WTC11 (cell line): ENCODE results near the gene UTS2B. TPM values are rescaled to one million over a fixed set of nuclear protein-coding genes. Genes with fewer than 3 reads are reported as not detected.

ENCODE experiments used
- ATAC-seq: fragments of 200-7000 bp; cut with Tn5 transposase; 2 replicates; pipeline ENCODE4 v1.10.0; 2021; ENCODE audit warnings: mild to moderate bottlenecking, moderate library complexity
- CTCF ChIA-PET: fragments of 300-600 bp; sonication (Branson Sonifier 250); formaldehyde crosslinking; loops from one replicate; lab custom pipeline; 2021; ENCODE audit warnings: antibody characterized with exemption; lab: Charles Lee
- POLR2A ChIA-PET: fragments of 350-600 bp; sonication (Branson Sonifier 250); formaldehyde crosslinking; loops from one replicate; lab custom pipeline; 2021; ENCODE audit warnings: antibody characterized with exemption; lab: Charles Lee
- DNase-seq: peaks from one replicate; pipeline ENCODE4 v3.0.0; 2021; ENCODE audit warnings: low spot score
- H3K27ac Mint-ChIP-seq: 2 replicates; pipeline ENCODE4 v1.8.0; 2021; ENCODE audit warnings: mixed read lengths
- H3K27me3 Mint-ChIP-seq: 2 replicates; pipeline ENCODE4 v1.8.0; 2021; ENCODE audit warnings: low read depth, mild to moderate bottlenecking, moderate library complexity, mixed read lengths
- H3K36me3 Mint-ChIP-seq: 2 replicates; pipeline ENCODE4 v1.8.0; 2021; ENCODE audit warnings: mixed read lengths
- H3K4me1 Mint-ChIP-seq: 2 replicates; pipeline ENCODE4 v1.8.0; 2022; ENCODE audit warnings: mixed read lengths
- H3K4me3 Mint-ChIP-seq: 2 replicates; pipeline ENCODE4 v1.8.0; 2021; ENCODE audit warnings: mild to moderate bottlenecking, moderate library complexity, mixed read lengths
- H3K9me3 Mint-ChIP-seq: 2 replicates; pipeline ENCODE4 v1.8.0; 2021; ENCODE audit warnings: mixed read lengths
- FOXJ3 ChIP-seq: sonication (generic); formaldehyde crosslinking; IDR thresholded peaks from 2 replicates; pipeline ENCODE4 v1.9.0; 2021; ENCODE audit warnings: missing genetic modification reagents, mild to moderate bottlenecking, borderline replicate concordance
- FOXP1 ChIP-seq: sonication (generic); formaldehyde crosslinking; IDR thresholded peaks from 2 replicates; pipeline ENCODE4 v1.8.0; 2022; ENCODE audit warnings: missing genetic modification reagents, mild to moderate bottlenecking, moderate library complexity, borderline replicate concordance
- GRHL2 ChIP-seq: fragments of 250-450 bp; sonication (Bioruptor Pico); IDR thresholded peaks from 2 replicates; pipeline ENCODE4 v1.8.0; 2022; ENCODE audit warnings: mild to moderate bottlenecking, moderate library complexity; ENCODE audit not compliant: insufficient replicate concordance, severe bottlenecking
- HMGA2 ChIP-seq: fragments of 250-450 bp; sonication (Bioruptor Pico); IDR thresholded peaks from 2 replicates; pipeline ENCODE4 v1.4.0; 2021; ENCODE audit warnings: mild to moderate bottlenecking, moderate library complexity
- KAT7 ChIP-seq: sonication (generic); formaldehyde crosslinking; IDR thresholded peaks from 2 replicates; pipeline ENCODE4 v1.8.1; 2023; ENCODE audit warnings: missing genetic modification reagents, mild to moderate bottlenecking, borderline replicate concordance
- NFYB ChIP-seq: sonication (generic); formaldehyde crosslinking; conservative IDR thresholded peaks from 2 replicates; pipeline ENCODE4 v1.8.0; 2022; ENCODE audit warnings: low read depth, missing genetic modification reagents
- OVOL2 ChIP-seq: fragments of 250-450 bp; sonication (Bioruptor Pico); IDR thresholded peaks from 2 replicates; pipeline ENCODE4 v1.9.0; 2021; ENCODE audit warnings: mild to moderate bottlenecking, borderline replicate concordance
- PRRX2 ChIP-seq: fragments of 250-450 bp; sonication (Bioruptor Pico); IDR thresholded peaks from 2 replicates; pipeline ENCODE4 v1.8.0; 2021; ENCODE audit warnings: mild to moderate bottlenecking
- SMAD3 ChIP-seq: sonication (generic); formaldehyde crosslinking; IDR thresholded peaks from 2 replicates; pipeline ENCODE4 v1.8.0; 2022; ENCODE audit warnings: missing genetic modification reagents, mild to moderate bottlenecking, borderline replicate concordance
- ZNF121 ChIP-seq: sonication (generic); formaldehyde crosslinking; IDR thresholded peaks from 2 replicates; pipeline ENCODE4 v1.8.0; 2023; ENCODE audit warnings: missing genetic modification reagents
- ZNF263 ChIP-seq: sonication (generic); formaldehyde crosslinking; IDR thresholded peaks from 2 replicates; pipeline ENCODE4 v1.8.1; 2022; ENCODE audit warnings: low read depth, mild to moderate bottlenecking, moderate library complexity, missing genetic modification reagents
- total RNA-seq: library from RNA; stranded (reverse); gene quantifications from 3 replicates; pipeline ENCODE4 v1.2.3, GENCODE V29; 2021
- TF ChIP-seq, protein P1 (sequence below): sonication (generic); formaldehyde crosslinking; IDR thresholded peaks from 2 replicates; pipeline ENCODE4 v1.8.0; 2022; ENCODE audit warnings: mild to moderate bottlenecking, missing genetic modification reagents
- TF ChIP-seq, protein P2 (sequence below): fragments of 250-450 bp; sonication (Bioruptor Pico); conservative IDR thresholded peaks from 2 replicates; pipeline ENCODE4 v1.9.0; 2021; ENCODE audit warnings: mild to moderate bottlenecking
- TF ChIP-seq, protein P3 (sequence below): fragments of 250-450 bp; sonication (Bioruptor Pico); IDR thresholded peaks from 2 replicates; pipeline ENCODE4 v1.9.0; 2021; ENCODE audit warnings: mild to moderate bottlenecking
- TF ChIP-seq, protein P4 (sequence below): sonication (generic); formaldehyde crosslinking; IDR thresholded peaks from 2 replicates; pipeline ENCODE4 v1.8.1; 2022; ENCODE audit warnings: mild to moderate bottlenecking, missing genetic modification reagents, moderate library complexity, borderline replicate concordance
- TF ChIP-seq, protein P5 (sequence below): sonication (generic); formaldehyde crosslinking; IDR thresholded peaks from 2 replicates; pipeline ENCODE4 v1.8.0; 2022; ENCODE audit warnings: mild to moderate bottlenecking, missing genetic modification reagents

The UTS2B gene
- total RNA-seq, 1 experiment from 2014 or later = not detected

DNA sequence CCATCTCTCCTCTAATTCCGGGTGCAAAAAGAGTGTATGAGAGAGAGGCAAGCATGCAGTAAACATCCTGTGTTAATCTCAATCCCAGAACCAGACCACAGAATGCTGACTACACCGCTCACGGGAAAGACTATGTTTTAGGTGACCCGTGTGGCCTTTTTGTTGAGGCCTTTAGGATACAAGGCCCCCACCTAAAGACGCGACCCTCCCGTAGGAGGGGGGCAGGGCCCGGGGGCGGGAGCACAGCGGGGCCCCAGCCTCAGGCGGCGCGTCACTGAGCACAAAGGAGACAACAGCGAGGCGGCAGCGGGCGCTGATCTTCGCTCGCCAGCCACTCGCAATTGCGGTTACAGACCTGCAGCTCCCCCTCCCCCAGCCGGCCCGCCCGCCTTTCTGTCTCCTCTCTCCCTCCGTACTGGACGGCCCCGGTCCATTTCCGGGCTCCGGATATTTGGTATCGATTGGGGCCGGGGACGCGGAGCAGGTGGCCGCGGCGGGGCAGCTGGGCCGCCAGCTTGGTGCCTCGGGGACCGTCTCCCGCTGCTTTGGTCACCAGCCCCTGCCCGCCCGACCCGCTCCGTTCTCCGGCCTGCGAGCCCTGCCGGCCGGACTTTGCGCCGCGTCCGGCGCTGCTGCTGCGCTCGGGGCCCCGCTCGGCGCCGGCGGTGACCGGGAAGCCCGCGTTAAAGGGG, 1.2 kb downstream of the UTS2B start, which contains the start of gene CCDC50 (continued):
- TF ChIP-seq, protein P1, sequence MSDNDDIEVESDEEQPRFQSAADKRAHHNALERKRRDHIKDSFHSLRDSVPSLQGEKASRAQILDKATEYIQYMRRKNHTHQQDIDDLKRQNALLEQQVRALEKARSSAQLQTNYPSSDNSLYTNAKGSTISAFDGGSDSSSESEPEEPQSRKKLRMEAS = peak; percentile 48; the same call in 1 of the 2 replicates
- TF ChIP-seq FOXP1 (CRISPR knock-in tag) (peak; percentile 65), GRHL2 (CRISPR knock-in tag) (no peak), ZNF121 (CRISPR knock-in tag) (no peak), NFYB (0 out of 2 replicates have a peak, but pooled peaks have one; percentile 11), KAT7 (CRISPR knock-in tag) (peak; percentile 68; the same call in 1 of the 2 replicates), ZNF263 (CRISPR knock-in tag) (0 out of 2 replicates have a peak, but pooled peaks have one; percentile 16)

DNA sequence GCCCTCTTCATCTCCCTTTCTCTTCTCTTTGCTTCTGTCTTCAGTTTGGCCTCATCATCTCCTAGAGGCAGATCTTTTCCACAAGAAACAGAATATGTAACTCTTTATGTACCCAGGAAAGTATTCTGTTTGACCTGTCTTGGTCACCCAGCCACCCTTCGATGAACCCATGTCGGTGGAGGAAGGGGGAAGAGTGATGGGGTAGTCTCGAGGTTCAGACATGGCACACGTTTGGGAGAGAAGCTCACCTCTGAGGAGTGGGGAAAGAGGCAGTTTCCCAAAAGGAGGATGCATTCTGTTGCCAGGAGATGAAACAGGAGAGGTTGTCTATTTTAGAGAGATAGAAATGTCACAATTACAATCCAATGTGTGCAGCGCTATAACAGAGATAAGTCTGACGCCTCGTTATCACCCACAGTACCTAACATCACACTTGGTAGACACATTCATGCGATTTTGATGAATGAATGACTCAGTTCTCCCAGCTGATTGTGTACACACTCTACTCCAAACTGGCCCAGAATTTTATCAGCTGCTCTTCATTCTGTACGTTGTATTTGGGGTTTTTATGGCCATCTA, 1.9 kb downstream of the UTS2B start:
- Mint-ChIP-seq H3K36me3 (no peaks in the 10 kb centered on the region), H3K9me3 (no peaks in the 10 kb centered on the region)
- POLR2A ChIA-PET = interaction anchor here (0.6 kb wide), 1 partner anchor 194 kb away, joined by 3 read pairs; no protein-coding TSS in a partner anchor
- TF ChIP-seq, protein P2, sequence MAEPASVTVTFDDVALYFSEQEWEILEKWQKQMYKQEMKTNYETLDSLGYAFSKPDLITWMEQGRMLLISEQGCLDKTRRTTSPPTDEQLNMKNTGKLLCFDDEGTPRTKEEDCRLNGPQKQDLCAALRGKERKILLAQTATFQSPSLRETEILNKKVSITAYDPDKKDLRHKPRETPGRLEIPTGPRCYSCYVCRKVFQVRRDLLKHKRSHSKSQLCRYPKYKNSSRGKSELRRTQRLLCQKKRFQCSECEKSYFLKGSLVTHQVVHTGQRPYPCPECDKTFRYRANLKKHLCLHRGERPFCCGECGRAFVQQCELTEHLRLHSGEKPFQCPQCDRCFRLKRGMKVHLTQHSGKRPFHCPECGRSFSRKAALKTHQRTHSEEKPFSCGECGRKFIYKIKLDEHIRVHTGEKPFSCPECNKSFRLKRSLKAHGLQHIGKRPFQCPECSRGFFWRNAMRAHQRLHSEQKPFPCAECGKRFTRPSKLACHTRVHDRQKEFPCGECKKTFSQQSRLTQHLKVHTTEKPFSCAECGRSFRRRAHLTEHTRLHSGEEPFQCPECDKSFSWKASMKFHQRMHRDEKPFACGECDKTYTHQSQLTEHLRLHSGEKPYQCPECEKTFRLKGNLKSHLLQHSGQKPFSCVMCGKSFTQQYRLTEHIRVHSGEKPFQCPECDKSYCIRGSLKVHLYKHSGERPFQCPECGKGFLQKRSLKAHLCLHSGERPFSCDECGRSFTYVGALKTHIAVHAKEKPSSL (CRISPR knock-in tag) = no peak
- TF ChIP-seq HMGA2 (CRISPR knock-in tag) (no peak), PRRX2 (CRISPR knock-in tag) (no peak), FOXJ3 (CRISPR knock-in tag) (no peak), SMAD3 (no peak), OVOL2 (no peak)
- TF ChIP-seq, protein P3, sequence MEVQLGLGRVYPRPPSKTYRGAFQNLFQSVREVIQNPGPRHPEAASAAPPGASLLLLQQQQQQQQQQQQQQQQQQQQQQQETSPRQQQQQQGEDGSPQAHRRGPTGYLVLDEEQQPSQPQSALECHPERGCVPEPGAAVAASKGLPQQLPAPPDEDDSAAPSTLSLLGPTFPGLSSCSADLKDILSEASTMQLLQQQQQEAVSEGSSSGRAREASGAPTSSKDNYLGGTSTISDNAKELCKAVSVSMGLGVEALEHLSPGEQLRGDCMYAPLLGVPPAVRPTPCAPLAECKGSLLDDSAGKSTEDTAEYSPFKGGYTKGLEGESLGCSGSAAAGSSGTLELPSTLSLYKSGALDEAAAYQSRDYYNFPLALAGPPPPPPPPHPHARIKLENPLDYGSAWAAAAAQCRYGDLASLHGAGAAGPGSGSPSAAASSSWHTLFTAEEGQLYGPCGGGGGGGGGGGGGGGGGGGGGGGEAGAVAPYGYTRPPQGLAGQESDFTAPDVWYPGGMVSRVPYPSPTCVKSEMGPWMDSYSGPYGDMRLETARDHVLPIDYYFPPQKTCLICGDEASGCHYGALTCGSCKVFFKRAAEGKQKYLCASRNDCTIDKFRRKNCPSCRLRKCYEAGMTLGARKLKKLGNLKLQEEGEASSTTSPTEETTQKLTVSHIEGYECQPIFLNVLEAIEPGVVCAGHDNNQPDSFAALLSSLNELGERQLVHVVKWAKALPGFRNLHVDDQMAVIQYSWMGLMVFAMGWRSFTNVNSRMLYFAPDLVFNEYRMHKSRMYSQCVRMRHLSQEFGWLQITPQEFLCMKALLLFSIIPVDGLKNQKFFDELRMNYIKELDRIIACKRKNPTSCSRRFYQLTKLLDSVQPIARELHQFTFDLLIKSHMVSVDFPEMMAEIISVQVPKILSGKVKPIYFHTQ (CRISPR knock-in tag) = no peak
- TF ChIP-seq, protein P4, sequence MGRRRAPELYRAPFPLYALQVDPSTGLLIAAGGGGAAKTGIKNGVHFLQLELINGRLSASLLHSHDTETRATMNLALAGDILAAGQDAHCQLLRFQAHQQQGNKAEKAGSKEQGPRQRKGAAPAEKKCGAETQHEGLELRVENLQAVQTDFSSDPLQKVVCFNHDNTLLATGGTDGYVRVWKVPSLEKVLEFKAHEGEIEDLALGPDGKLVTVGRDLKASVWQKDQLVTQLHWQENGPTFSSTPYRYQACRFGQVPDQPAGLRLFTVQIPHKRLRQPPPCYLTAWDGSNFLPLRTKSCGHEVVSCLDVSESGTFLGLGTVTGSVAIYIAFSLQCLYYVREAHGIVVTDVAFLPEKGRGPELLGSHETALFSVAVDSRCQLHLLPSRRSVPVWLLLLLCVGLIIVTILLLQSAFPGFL = no peak
- TF ChIP-seq, protein P5, sequence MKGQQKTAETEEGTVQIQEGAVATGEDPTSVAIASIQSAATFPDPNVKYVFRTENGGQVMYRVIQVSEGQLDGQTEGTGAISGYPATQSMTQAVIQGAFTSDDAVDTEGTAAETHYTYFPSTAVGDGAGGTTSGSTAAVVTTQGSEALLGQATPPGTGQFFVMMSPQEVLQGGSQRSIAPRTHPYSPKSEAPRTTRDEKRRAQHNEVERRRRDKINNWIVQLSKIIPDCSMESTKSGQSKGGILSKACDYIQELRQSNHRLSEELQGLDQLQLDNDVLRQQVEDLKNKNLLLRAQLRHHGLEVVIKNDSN (CRISPR knock-in tag) = no peak
- TF ChIP-seq, all 79 proteins: peak for 0
- Mint-ChIP-seq H3K4me1 (peaks cover 36% of the 10 kb centered on the region), H3K4me3 (peak overlapping the region; percentile 86), H3K27ac (peak overlapping the region; percentile 4; the same call in 1 of the 2 replicates), H3K27me3 (peaks cover 33% of the 10 kb centered on the region)
- no peak for ATAC-seq
- CTCF ChIA-PET = interaction anchor here (0.7 to 1.3 kb wide), 2 partner anchors 11 to 21 kb away, joined by 3 to 4 read pairs; no protein-coding TSS in a partner anchor
- no peak for DNase-seq
